Measurements from ENCODE around the gene RBBP8NL.

The RBBP8NL gene

DNA sequence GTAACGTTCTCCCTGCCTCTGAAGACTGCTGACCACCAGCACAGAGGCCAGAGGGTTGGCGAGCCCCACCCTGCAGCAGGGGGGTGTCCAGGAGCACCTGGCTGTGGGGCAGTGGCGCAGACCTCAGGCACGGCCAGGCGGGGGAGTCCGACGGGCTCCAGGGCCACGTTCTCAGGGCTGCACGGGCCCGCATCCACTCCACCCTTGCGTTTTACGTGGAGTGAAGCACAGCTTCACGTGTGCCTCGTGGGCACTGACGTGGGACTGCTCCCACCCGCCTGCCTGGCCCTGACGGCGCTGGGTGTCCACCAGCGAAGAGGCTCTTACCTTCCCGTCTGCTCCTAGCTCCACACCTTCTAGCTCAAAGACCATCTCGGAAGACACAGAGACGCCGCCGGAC is 33.5 kb downstream of the RBBP8NL start:
- Histone ChIP-seq H3K27ac (ENCODE audit: low read depth, low read length) (no peak overlapping the region), H3K36me3 (ENCODE audit: low read length) (0 out of 2 replicates have a peak, but pooled peaks cover 4% of the 10 kb centered on the region), H3K9me3 (ENCODE audit: insufficient read depth, low read length) (no peaks in the 10 kb centered on the region)

DNA sequence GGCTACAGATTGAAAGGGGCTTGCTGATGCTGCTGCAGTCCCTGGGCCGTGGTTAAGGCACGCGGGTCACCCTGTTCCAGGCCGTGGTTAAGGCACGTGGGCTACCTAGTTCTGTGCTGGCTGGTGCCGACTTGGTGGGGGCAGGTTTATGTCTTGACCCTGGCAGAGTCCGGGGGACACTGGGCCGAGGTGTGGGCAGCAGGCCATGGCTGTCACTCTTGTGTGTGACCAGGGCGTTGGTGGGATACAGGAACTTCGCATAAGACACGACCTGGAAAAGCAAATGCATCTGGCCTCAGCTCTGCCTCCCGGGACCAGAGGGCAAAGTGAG is 34.0 kb downstream of the RBBP8NL start:
- TF ChIP-seq, protein P1, sequence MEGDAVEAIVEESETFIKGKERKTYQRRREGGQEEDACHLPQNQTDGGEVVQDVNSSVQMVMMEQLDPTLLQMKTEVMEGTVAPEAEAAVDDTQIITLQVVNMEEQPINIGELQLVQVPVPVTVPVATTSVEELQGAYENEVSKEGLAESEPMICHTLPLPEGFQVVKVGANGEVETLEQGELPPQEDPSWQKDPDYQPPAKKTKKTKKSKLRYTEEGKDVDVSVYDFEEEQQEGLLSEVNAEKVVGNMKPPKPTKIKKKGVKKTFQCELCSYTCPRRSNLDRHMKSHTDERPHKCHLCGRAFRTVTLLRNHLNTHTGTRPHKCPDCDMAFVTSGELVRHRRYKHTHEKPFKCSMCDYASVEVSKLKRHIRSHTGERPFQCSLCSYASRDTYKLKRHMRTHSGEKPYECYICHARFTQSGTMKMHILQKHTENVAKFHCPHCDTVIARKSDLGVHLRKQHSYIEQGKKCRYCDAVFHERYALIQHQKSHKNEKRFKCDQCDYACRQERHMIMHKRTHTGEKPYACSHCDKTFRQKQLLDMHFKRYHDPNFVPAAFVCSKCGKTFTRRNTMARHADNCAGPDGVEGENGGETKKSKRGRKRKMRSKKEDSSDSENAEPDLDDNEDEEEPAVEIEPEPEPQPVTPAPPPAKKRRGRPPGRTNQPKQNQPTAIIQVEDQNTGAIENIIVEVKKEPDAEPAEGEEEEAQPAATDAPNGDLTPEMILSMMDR (IDR thresholded peaks at IDR 0.05; ENCODE audit: insufficient read depth, low read length, poor library complexity, severe bottlenecking): no peak
- no peak for TF ChIP-seq EZH2phosphoT487 (conservative IDR thresholded peaks at IDR 0.05; ENCODE audit: low read length)
- Histone ChIP-seq H3K9me3 (ENCODE audit: insufficient read depth, low read length) (no peaks in the 10 kb centered on the region), H3K79me2 (ENCODE audit: insufficient read depth, low read length) (peaks cover 9% of the 10 kb centered on the region), H3K9me2 (replicated peaks; ENCODE audit: insufficient read depth, low read length) (no peaks in the 10 kb centered on the region), H3K9ac (ENCODE audit: low read length) (no peak overlapping the region), H3K27ac (ENCODE audit: low read depth, low read length) (no peak overlapping the region), H4K20me1 (ENCODE audit: low read depth, low read length) (no peaks in the 10 kb centered on the region; the same call in 1 of the 2 replicates), H3K4me2 (ENCODE audit: low read depth, low read length, poor library complexity, severe bottlenecking) (no peak overlapping the region), H3K27me3 (ENCODE audit: low read length) (no peaks in the 10 kb centered on the region), H3K36me3 (ENCODE audit: low read length) (peaks cover 8% of the 10 kb centered on the region; the same call in 1 of the 2 replicates), H3K4me3 (ENCODE audit: insufficient read depth, low read length, poor library complexity, severe bottlenecking) (no peak overlapping the region), H2AFZ (ENCODE audit: low read depth, low read length, severe bottlenecking) (no peak overlapping the region), H3F3A (ENCODE audit: insufficient read depth) (peaks cover 22% of the 10 kb centered on the region)

More for the DNA sequence above, 33.5 kb downstream of the RBBP8NL start:
- Histone ChIP-seq H3K9me2 (replicated peaks; ENCODE audit: insufficient read depth, low read length) (no peaks in the 10 kb centered on the region), H3K4me3 (ENCODE audit: insufficient read depth, low read length, poor library complexity, severe bottlenecking) (no peak overlapping the region), H3K9ac (ENCODE audit: low read length) (no peak overlapping the region), H3K79me2 (ENCODE audit: insufficient read depth, low read length) (0 out of 2 replicates have a peak, but pooled peaks cover 4% of the 10 kb centered on the region), H3K27me3 (ENCODE audit: low read length) (no peaks in the 10 kb centered on the region), H2AFZ (ENCODE audit: low read depth, low read length, severe bottlenecking) (no peak overlapping the region), H4K20me1 (ENCODE audit: low read depth, low read length) (no peaks in the 10 kb centered on the region), H3K4me2 (ENCODE audit: low read depth, low read length, poor library complexity, severe bottlenecking) (no peak overlapping the region), H3F3A (ENCODE audit: insufficient read depth) (peaks cover 17% of the 10 kb centered on the region)
- TF ChIP-seq, protein P1 (IDR thresholded peaks at IDR 0.05; ENCODE audit: insufficient read depth, low read length, poor library complexity, severe bottlenecking): no peak

DNA sequence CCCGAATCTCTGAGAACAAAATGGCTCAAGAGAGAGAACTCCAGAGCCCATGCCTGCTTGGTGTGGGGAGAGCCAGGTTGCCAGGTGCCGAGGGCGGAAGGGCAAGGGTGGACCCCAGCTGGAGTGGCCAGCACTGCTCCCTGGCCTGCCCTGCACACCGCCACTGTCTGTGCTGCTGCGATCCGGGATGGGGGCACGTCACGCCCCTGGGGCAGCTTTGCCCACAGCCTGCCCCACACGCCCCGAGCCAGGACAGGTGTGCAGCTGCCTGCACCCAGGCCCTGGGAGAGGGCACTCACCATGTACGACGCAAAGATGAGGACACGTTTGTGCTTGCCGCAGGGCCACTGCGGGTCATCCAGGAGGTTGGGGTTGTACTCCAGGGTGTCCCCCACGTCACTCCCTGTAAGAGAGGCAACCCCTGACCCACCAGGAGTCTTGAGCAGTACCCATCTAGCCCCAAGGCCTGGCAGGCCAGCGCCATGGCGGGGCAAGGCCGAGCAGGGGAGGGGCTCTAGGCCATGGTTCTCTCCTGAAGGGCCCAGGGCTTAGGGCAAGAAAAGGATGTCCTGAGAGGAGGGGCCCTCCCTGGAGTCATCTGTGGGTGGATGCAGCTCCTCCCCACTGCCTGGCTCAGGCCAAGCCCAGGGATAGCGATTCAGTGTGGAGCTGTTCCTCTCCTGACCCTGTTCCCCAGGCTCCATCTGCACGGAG is 34.6 kb downstream of the RBBP8NL start:
- TF ChIP-seq, protein P1 (IDR thresholded peaks at IDR 0.05; ENCODE audit: insufficient read depth, low read length, poor library complexity, severe bottlenecking): no peak
- TF ChIP-seq EZH2phosphoT487 (conservative IDR thresholded peaks at IDR 0.05; ENCODE audit: low read length): no peak
- peaks cover 25% of the 10 kb centered on the region for H3F3A ChIP-seq (ENCODE audit: insufficient read depth)

More for the DNA sequence above, 34.6 kb downstream of the RBBP8NL start:
- no peaks in the 10 kb centered on the region for H3K9me3 ChIP-seq (ENCODE audit: insufficient read depth, low read length)
- peaks cover 14% of the 10 kb centered on the region for H3K79me2 ChIP-seq (ENCODE audit: insufficient read depth, low read length)
- H3K27ac ChIP-seq (ENCODE audit: low read depth, low read length): no peak overlapping the region
- no peak overlapping the region for H3K4me2 ChIP-seq (ENCODE audit: low read depth, low read length, poor library complexity, severe bottlenecking)
- no peak overlapping the region for H3K9ac ChIP-seq (ENCODE audit: low read length)
- no peak overlapping the region for H2AFZ ChIP-seq (ENCODE audit: low read depth, low read length, severe bottlenecking)
- no peaks in the 10 kb centered on the region; the same call in 1 of the 2 replicates for H4K20me1 ChIP-seq (ENCODE audit: low read depth, low read length)
- no peaks in the 10 kb centered on the region for H3K27me3 ChIP-seq (ENCODE audit: low read length)
- no peaks in the 10 kb centered on the region for H3K9me2 ChIP-seq (replicated peaks; ENCODE audit: insufficient read depth, low read length)
- H3K36me3 ChIP-seq (ENCODE audit: low read length): peaks cover 8% of the 10 kb centered on the region; the same call in 1 of the 2 replicates
- H3K4me3 ChIP-seq (ENCODE audit: insufficient read depth, low read length, poor library complexity, severe bottlenecking): no peak overlapping the region
